GM21619 (cell line): ENCODE results near the gene GIPC1.
"Not testable (repeated sequence)": the region's sequence is repeated elsewhere in the genome, so short reads cannot be mapped to it uniquely, and the experiment has no call there.

Source experiments
- ATAC-seq: cut with Tn5 transposase; IDR thresholded peaks from one replicate; pipeline ENCODE4 v1.9.1; 2021; ENCODE audit not compliant: unreplicated experiment

Gene GIPC1, protein sequence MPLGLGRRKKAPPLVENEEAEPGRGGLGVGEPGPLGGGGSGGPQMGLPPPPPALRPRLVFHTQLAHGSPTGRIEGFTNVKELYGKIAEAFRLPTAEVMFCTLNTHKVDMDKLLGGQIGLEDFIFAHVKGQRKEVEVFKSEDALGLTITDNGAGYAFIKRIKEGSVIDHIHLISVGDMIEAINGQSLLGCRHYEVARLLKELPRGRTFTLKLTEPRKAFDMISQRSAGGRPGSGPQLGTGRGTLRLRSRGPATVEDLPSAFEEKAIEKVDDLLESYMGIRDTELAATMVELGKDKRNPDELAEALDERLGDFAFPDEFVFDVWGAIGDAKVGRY

GRCh38 chr19:14496029-14496833, at the start of gene GIPC1:
Gene GIPC1 (minus strand): TSS chr19:14496127. CDS start chr19:14482976, 13,151 bp downstream.
- ATAC-seq = peak; percentile 67

GRCh38 chr19:14545716-14546082, 49.8 kb upstream of the GIPC1 start:
- no peak for ATAC-seq

GRCh38 chr19:14544977-14545715, 49.2 kb upstream of the GIPC1 start:
- no peak for ATAC-seq

GRCh38 chr19:14544047-14544446, 48.1 kb upstream of the GIPC1 start:
- no peak for ATAC-seq

DNA sequence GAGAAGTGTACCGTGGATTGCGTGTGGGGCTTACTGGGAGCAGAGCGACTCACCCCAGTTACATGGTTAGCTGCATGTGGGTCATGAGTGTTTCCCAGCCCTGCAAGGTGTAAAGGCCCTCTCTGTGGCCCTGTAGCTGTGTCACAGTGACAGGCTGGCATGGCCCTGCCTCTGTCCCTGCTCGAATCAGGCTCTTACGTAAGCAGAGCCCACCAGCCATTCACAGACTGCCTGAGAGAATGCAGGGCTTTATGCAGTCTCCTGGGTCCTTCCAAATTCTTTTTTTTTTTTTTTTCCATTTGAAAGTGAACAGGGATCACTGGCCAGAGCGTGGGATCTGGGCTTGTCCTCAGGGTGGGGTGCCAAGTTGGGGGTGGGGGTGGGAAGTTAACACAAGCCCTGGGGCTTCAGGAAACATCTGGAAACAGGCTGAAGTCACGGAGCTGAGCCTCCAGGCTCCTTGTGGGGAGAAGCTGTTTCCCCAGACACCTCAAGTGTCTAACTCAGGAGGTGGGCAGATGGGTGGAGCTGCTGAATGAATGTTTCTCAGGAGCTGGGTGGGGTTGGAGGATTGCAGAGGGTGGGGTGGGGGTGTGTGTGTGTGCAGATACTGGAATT, 46.9 kb upstream of the GIPC1 start:
- no peak for ATAC-seq

- not testable (repeated sequence) for ATAC-seq
These were observed 46.1 kb upstream of the GIPC1 start for GRCh38 chr19:14541979-14542378.

DNA sequence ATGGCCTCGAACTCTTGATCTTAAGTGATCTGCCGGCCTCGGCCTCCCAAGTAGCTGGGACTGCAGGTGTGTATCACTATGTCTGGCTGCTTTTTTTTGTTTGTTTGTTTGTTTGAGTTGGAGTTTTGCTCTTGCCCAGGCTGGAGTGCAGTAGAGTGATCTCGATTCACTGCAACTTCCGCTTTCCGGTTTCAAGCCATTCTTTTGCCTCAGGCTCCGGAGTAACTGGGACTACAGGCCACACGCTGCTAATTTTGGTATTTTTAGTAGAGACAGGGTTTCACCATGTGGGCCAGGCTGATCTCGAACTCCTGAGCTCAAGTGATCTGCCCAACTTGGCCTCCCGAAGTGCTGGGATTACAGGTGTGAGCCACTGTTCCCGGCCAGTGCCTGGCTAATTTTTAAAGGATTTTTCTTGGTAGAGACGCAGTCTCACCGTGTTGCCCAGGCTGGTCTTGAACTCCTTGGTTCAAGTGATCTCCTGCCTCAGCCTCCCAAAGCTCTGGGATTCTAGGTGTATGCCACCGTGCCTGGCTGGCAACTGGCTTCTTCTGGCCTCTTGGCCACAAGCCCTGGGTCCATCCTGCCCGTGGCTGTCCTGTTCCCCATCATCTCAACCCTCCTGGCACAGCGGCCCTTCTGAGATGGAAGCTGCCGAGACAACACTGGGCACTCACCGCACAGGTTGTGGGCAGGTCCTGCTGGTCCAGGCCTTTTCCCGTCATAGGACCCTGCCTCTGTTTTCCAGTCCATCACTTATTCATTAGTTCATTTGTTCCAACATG, 45.0 kb upstream of the GIPC1 start:
- ATAC-seq = no peak

- no peak for ATAC-seq
These were observed 41.2 kb upstream of the GIPC1 start for GRCh38 chr19:14536926-14537692.

DNA sequence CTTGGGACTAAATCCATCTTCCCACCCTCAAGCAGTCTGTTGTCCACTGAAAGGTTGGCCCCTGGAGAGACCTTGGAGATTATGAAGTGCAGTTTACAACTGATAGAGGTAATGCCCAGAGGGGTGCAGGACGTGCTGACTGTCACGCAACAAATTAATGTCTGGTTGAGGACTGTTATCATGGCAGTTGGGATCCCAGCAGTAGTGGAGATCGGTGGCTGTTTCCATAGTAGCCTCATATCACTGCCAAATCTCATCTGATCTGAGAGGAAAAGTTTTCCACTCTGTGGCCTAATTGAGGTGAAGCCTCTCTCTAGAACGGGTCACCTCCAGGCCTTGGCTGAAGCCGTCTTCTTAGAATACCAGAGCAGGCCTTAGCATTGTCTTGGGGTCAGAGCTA, 37.5 kb upstream of the GIPC1 start:
- no peak for ATAC-seq

GRCh38 chr19:14530506-14530905, 34.6 kb upstream of the GIPC1 start:
- ATAC-seq = no peak

- ATAC-seq = no peak
These were observed 34.0 kb upstream of the GIPC1 start for GRCh38 chr19:14530005-14530348.

GRCh38 chr19:14529254-14530004, 33.5 kb upstream of the GIPC1 start, which contains the start of gene TECR:
Gene TECR (plus strand): TSS chr19:14529594. CDS start chr19:14529697, 103 bp downstream.
- peak; percentile 93 for ATAC-seq

DNA sequence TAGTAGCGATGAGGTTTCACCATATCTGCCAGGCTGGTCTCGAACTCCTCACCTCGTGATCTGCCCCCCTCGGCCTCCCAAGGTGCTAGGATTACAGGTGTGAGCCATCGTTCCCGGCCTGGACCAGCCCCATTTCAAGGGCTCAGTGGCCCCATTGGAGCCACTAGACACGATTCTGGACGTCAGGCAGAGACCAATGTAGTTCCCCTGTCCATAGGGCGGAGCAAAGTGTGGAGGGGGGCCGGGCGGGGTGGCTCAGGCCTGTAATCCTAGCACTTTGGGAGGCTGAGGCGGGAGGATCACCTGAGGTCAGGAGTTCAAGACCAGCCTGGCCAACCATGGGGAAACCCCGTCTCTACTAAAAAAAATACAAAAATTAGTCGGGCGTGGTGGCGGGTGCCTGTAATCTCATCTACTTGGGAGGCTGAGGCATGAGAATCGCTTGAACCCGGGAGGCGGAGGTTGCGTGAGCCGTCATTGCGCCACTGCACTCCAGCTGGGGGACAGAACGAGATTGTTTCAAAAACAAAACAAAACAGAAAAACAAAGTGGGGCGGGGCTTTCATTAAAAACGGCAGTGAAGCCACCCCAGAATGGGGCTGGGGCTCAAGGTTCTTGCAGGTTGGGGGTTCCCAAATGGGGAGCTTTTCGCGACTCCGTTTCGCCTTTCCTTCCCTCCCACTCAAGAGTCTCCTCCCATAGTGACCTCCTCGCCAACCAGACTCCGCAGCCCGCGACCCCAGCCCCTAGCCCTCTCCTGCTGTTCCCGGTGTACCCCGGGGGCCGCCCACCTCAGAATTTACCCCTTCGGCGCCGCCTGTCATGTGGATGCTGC, 32.7 kb upstream of the GIPC1 start:
- no peak for ATAC-seq

DNA sequence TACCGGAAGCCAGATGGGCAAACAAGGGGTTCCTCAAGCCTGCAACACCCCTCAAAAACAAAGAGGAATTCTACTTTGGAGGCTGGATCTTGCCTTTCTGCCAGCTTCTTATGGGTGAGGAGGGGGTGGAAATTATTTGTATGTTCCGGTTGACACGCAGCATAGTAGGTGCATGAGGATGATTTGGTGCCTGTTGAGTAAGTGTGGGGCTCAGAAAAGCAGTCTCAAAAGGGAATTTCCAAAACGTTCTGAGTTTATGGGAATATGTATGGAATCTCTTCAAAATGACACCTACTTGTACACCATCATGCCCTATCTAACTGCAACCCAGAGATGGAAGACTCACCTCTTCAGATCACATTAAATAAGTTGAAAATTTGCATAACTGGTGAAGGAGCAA, 30.5 kb upstream of the GIPC1 start:
- ATAC-seq = no peak

GRCh38 chr19:14525729-14526128, 29.8 kb upstream of the GIPC1 start:
- ATAC-seq = no peak

- ATAC-seq = no peak
These were observed 24.6 kb upstream of the GIPC1 start for GRCh38 chr19:14520543-14520942.

- ATAC-seq = no peak
These were observed 24.0 kb upstream of the GIPC1 start for GRCh38 chr19:14519860-14520407.
